Measurements from ENCODE around the gene PDIA5. TPM values are rescaled to one million over a fixed set of nuclear protein-coding genes. Genes with fewer than 3 reads are reported as not detected.

The PDIA5 gene
- total RNA-seq, 1 donor from 2014 or later: 128 TPM

- Mint-ChIP-seq H3K9me3 (ENCODE audit: low read depth) (no peaks in the 10 kb centered on the region), H3K36me3 (ENCODE audit: low read depth) (no peaks in the 10 kb centered on the region), H3K27ac (ENCODE audit: unreplicated experiment) (peak overlapping the region; percentile 1), H3K4me1 (ENCODE audit: low read depth) (peaks cover 51% of the 10 kb centered on the region), H3K27me3 (ENCODE audit: low read depth) (no peaks in the 10 kb centered on the region), H3K4me3 (ENCODE audit: unreplicated experiment) (no peak overlapping the region)
- no peak for DNase-seq (ENCODE audit: low spot score)
- TF ChIP-seq, protein P1, sequence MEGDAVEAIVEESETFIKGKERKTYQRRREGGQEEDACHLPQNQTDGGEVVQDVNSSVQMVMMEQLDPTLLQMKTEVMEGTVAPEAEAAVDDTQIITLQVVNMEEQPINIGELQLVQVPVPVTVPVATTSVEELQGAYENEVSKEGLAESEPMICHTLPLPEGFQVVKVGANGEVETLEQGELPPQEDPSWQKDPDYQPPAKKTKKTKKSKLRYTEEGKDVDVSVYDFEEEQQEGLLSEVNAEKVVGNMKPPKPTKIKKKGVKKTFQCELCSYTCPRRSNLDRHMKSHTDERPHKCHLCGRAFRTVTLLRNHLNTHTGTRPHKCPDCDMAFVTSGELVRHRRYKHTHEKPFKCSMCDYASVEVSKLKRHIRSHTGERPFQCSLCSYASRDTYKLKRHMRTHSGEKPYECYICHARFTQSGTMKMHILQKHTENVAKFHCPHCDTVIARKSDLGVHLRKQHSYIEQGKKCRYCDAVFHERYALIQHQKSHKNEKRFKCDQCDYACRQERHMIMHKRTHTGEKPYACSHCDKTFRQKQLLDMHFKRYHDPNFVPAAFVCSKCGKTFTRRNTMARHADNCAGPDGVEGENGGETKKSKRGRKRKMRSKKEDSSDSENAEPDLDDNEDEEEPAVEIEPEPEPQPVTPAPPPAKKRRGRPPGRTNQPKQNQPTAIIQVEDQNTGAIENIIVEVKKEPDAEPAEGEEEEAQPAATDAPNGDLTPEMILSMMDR (IDR thresholded peaks at IDR 0.05): no peak
Measured at GRCh38 chr3:123042413-123042812, 24.4 kb upstream of the PDIA5 start.

- Mint-ChIP-seq H3K36me3 (ENCODE audit: low read depth) (no peaks in the 10 kb centered on the region), H3K9me3 (ENCODE audit: low read depth) (no peaks in the 10 kb centered on the region), H3K27ac (ENCODE audit: unreplicated experiment) (peak overlapping the region; percentile 94), H3K4me3 (ENCODE audit: unreplicated experiment) (no peak overlapping the region), H3K4me1 (ENCODE audit: low read depth) (peaks cover 46% of the 10 kb centered on the region), H3K27me3 (ENCODE audit: low read depth) (no peaks in the 10 kb centered on the region)
- no peak for DNase-seq (ENCODE audit: low spot score)
- TF ChIP-seq, protein P1 (IDR thresholded peaks at IDR 0.05): no peak
Measured at GRCh38 chr3:123044981-123045763, 21.7 kb upstream of the PDIA5 start.

DNA sequence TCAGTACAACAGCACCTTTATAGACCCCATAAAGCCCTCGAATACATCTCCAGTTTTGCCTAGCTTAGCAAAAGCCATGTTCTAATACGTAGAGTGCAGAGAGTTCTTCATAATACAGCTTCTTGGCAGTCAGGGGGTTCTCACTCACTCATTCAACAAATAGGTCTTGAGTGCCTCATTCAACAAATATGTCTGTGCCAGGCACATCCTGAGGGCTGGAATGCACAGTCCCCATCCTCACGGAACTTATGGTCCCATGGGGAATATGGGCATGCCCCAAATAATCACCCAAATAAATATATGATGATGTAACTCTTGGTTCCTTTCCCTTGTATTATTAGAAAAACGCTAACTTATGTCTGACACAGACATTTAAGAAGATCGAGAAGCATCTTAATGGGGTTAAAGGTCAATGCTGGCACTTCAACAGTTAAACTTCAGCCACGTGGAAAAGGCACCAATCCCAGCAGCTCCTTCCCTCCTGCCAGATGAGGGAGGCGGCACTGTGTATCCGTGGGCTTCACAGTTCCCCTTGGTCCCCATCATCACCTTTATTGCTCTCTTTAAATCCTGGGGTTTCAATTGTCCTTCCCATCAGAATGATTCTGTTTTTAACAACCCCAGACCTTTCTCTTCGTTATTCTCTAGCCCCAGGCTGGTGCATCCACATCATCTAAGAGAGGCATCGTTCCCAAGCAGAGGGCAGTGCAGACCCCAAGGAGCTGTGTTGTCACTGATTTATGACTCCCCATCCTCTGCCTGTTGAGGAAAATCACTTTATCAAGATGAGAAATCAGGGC lies 20.4 kb upstream of the PDIA5 start:
- DNase-seq (ENCODE audit: low spot score): no peak
- H3K4me1 Mint-ChIP-seq (ENCODE audit: low read depth): peaks cover 52% of the 10 kb centered on the region
- H3K27me3 Mint-ChIP-seq (ENCODE audit: low read depth): no peaks in the 10 kb centered on the region
- peak overlapping the region; percentile 94 for H3K27ac Mint-ChIP-seq (ENCODE audit: unreplicated experiment)
- H3K9me3 Mint-ChIP-seq (ENCODE audit: low read depth): no peaks in the 10 kb centered on the region
- no peaks in the 10 kb centered on the region for H3K36me3 Mint-ChIP-seq (ENCODE audit: low read depth)
- TF ChIP-seq, protein P1 (IDR thresholded peaks at IDR 0.05): no peak
- H3K4me3 Mint-ChIP-seq (ENCODE audit: unreplicated experiment): no peak overlapping the region

DNA sequence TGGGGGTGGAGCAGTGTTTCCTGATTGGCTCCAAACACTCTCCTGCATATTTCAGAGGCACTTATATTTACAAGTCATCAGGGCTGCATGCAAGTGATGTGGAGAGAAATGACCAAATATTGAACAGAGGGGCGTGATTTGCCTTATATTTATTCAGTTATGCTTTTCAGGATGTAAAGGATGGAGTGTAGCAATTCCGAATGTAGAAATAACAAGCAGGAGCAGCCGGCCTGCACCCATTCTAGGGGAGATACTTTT lies 19.8 kb upstream of the PDIA5 start:
- TF ChIP-seq, protein P1 (IDR thresholded peaks at IDR 0.05): no peak
- no peak for DNase-seq (ENCODE audit: low spot score)
- Mint-ChIP-seq H3K27ac (ENCODE audit: unreplicated experiment) (peak overlapping the region; percentile 94), H3K9me3 (ENCODE audit: low read depth) (no peaks in the 10 kb centered on the region), H3K27me3 (ENCODE audit: low read depth) (no peaks in the 10 kb centered on the region), H3K36me3 (ENCODE audit: low read depth) (no peaks in the 10 kb centered on the region), H3K4me1 (ENCODE audit: low read depth) (peaks cover 55% of the 10 kb centered on the region), H3K4me3 (ENCODE audit: unreplicated experiment) (no peak overlapping the region)

DNA sequence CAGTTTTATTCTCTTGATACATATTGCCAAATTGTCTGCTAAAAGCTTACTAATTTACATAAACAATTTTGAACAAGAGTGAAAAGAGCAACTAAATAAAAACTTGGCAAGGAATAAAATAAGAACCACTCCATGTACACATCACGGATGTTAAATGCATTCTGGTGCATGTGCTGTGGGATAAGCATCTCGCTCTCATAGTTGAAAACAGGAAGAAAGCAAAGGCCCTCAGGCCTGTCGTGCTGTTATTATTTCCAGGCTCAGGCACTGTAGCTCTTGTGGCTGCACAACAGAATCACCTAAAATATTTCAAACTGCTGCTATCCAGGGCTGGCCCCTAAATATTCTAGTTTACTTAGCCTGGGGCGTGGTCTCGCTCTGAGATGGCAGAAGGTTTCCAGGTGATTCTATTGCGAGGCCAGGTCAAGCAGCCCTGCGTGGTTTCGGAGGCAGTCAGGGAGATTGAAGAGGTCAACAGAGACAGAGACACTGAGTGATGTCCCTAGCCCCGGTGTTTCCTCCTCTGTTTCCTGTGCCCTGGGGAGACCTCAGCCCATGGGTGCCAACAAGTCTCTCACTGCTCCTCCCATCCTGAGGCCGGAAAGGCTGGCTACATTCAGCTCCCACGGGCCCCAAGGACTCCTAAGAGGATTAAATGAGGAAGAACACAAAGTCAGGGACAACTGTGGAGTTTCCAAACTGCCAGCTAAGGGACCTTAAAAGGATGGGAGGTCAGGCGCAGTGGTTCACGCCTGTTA lies 18.2 kb upstream of the PDIA5 start:
- TF ChIP-seq, protein P1 (IDR thresholded peaks at IDR 0.05): no peak
- H3K9me3 Mint-ChIP-seq (ENCODE audit: low read depth): no peaks in the 10 kb centered on the region
- no peaks in the 10 kb centered on the region for H3K27me3 Mint-ChIP-seq (ENCODE audit: low read depth)
- H3K27ac Mint-ChIP-seq (ENCODE audit: unreplicated experiment): no peak overlapping the region
- H3K4me3 Mint-ChIP-seq (ENCODE audit: unreplicated experiment): no peak overlapping the region
- no peaks in the 10 kb centered on the region for H3K36me3 Mint-ChIP-seq (ENCODE audit: low read depth)
- no peak for DNase-seq (ENCODE audit: low spot score)
- peaks cover 68% of the 10 kb centered on the region for H3K4me1 Mint-ChIP-seq (ENCODE audit: low read depth)

Measured in chondrocyte (in vitro differentiated cells).